ENCODE data around the gene SAMD9L. TPM values are rescaled to one million over a fixed set of nuclear protein-coding genes. Genes with fewer than 3 reads are reported as not detected.

SAMD9L gene
- total RNA-seq, 1 donor from 2014 or later: under 0.01 TPM

- Histone ChIP-seq H3K27me3 (ENCODE audit: control insufficient read depth, insufficient read depth, low read length) (no peaks in the 10 kb centered on the region), H3K36me3 (ENCODE audit: control insufficient read depth, insufficient read depth, low read length) (no peaks in the 10 kb centered on the region), H3K4me3 (ENCODE audit: low read depth, low read length) (no peak overlapping the region)
- no peak for TF ChIP-seq CTCF (IDR thresholded peaks at IDR 0.05; ENCODE audit: insufficient read depth, low read length, severe bottlenecking)
- FAIRE-seq (no peak), DNase-seq (ENCODE audit: low read depth) (no peak)
Measured at GRCh38 chr7:93179173-93179572, 31.0 kb upstream of the SAMD9L start.

DNA sequence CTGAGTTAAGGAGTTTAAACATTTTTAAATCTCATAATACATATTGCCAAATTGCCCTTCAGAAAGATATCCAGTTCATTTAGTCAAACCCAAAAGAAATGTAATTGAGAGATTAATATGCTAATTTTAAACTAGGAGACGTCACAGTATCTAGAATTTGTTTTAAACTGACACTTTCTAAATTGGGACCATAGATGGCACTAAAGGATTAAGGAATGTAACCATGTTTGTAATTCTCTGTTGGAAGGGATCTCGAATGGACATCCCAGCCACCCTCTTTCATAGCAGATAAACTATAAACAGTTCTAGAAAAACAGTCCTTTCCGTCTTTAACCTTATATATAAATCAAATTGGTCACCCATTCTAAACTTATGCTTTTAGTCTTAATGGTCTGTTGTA, 30.0 kb upstream of the SAMD9L start:
- H3K27me3 ChIP-seq (ENCODE audit: control insufficient read depth, insufficient read depth, low read length): no peaks in the 10 kb centered on the region
- H3K36me3 ChIP-seq (ENCODE audit: control insufficient read depth, insufficient read depth, low read length): no peaks in the 10 kb centered on the region
- no peak overlapping the region for H3K4me3 ChIP-seq (ENCODE audit: low read depth, low read length)
- peak; percentile 42 for DNase-seq (ENCODE audit: low read depth)
- no peak for TF ChIP-seq CTCF (IDR thresholded peaks at IDR 0.05; ENCODE audit: insufficient read depth, low read length, severe bottlenecking)
- FAIRE-seq: no peak

DNA sequence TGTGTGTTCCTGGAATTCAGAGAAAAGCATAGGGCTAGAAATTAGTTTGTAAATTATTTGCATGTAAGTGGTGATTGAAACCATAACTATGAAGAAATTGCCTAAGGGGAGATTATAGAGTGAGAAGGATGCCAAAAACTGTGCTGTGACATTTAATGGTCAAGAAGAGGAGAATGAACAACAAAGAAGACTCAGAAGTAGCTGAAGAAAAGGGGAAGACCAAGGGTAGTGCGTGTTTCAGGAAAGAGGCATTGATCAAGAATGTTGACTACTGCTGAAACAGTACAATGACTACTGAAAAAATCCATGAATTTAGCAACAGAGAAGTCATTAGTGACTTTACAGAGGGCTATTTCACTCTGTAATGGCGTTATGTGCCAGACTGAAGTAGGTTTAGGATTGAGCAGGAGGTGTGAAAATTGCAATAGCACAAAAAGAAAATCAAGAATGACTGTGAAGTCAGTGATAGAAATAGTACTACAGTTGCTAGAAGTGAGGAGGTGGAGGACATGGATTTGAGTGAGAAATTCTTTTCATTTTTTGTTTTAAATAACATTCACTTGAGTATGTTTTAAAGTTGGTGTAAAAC, 28.9 kb upstream of the SAMD9L start:
- no peak for DNase-seq (ENCODE audit: low read depth)
- Histone ChIP-seq H3K36me3 (ENCODE audit: control insufficient read depth, insufficient read depth, low read length) (no peaks in the 10 kb centered on the region), H3K4me3 (ENCODE audit: low read depth, low read length) (no peak overlapping the region), H3K27me3 (ENCODE audit: control insufficient read depth, insufficient read depth, low read length) (no peaks in the 10 kb centered on the region)
- no peak for TF ChIP-seq CTCF (IDR thresholded peaks at IDR 0.05; ENCODE audit: insufficient read depth, low read length, severe bottlenecking)
- FAIRE-seq: peak; percentile 13

DNA sequence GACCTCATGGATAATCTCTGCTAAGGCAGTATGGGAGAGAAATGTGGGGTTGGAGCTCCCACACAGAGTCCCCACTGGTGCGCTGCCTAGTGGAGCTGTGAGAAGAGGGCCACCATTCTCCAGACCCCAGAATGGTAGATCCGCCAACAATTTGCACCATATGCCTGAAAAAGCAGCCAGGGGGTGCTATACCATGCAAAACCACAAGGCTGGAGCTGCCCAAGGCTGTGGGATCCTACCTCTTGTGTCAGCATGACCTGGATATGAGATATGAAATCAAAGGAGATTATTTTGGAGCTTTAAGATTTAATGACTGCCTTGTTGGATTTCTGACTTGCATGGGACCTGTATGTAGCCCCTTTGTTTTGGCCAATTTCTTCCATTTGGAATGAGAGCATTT, 27.0 kb upstream of the SAMD9L start:
- H3K27me3 ChIP-seq (ENCODE audit: control insufficient read depth, insufficient read depth, low read length): no peaks in the 10 kb centered on the region
- H3K36me3 ChIP-seq (ENCODE audit: control insufficient read depth, insufficient read depth, low read length): no peaks in the 10 kb centered on the region
- no peak overlapping the region for H3K4me3 ChIP-seq (ENCODE audit: low read depth, low read length)
- FAIRE-seq (no peak), DNase-seq (ENCODE audit: low read depth) (no peak)
- no peak for TF ChIP-seq CTCF (IDR thresholded peaks at IDR 0.05; ENCODE audit: insufficient read depth, low read length, severe bottlenecking)

GRCh38 chr7:93172683-93173082, 24.5 kb upstream of the SAMD9L start:
- no peak for TF ChIP-seq CTCF (IDR thresholded peaks at IDR 0.05; ENCODE audit: insufficient read depth, low read length, severe bottlenecking)
- Histone ChIP-seq H3K27me3 (ENCODE audit: control insufficient read depth, insufficient read depth, low read length) (no peaks in the 10 kb centered on the region), H3K36me3 (ENCODE audit: control insufficient read depth, insufficient read depth, low read length) (no peaks in the 10 kb centered on the region), H3K4me3 (ENCODE audit: low read depth, low read length) (no peak overlapping the region)
- DNase-seq (ENCODE audit: low read depth): no peak
- FAIRE-seq: no peak

DNA sequence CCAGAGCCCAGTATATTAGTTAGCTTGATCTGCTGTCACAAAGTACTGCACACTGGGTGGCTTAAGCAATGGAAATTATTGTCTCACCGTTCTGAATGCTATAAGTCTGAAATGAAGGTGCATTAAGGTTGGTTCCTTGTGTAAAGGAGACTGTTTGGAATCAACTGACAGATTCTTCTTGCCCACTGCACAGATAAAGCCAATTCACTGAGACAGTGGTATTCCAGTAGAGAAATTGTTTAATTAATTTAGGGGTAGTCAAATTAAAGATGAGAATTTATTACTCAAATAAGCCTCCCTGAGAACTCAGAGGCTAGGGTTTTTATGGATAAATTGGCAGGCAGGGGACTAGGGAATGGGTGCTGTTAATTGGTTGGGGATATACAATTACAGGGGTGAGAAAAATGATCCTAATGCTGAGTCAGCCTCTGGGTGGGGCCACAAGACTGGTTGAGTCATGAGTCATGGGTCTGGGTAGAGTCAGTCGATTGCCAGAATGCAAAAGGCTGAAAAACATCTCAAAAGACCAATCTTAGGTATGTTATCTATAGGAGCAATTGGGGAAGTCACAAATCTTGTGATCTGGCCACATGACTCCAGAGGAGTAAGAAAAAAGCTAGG, 23.5 kb upstream of the SAMD9L start:
- peak; percentile 43 for DNase-seq (ENCODE audit: low read depth)
- Histone ChIP-seq H3K36me3 (ENCODE audit: control insufficient read depth, insufficient read depth, low read length) (no peaks in the 10 kb centered on the region), H3K4me3 (ENCODE audit: low read depth, low read length) (no peak overlapping the region), H3K27me3 (ENCODE audit: control insufficient read depth, insufficient read depth, low read length) (no peaks in the 10 kb centered on the region)
- FAIRE-seq: no peak
- no peak for TF ChIP-seq CTCF (IDR thresholded peaks at IDR 0.05; ENCODE audit: insufficient read depth, low read length, severe bottlenecking)

Data from bronchial epithelial cell (primary cell).